ENCODE data around the gene MAPK6. TPM values are rescaled to one million over a fixed set of nuclear protein-coding genes. Genes with fewer than 3 reads are reported as not detected.

Gene MAPK6
- total and polyA plus RNA-seq, 9 of the 15 experiments (the other 6 are each of a cell fraction or from before 2014, with no cell fraction given), result 28.5 to 97.1 (median 74.0) TPM

DNA sequence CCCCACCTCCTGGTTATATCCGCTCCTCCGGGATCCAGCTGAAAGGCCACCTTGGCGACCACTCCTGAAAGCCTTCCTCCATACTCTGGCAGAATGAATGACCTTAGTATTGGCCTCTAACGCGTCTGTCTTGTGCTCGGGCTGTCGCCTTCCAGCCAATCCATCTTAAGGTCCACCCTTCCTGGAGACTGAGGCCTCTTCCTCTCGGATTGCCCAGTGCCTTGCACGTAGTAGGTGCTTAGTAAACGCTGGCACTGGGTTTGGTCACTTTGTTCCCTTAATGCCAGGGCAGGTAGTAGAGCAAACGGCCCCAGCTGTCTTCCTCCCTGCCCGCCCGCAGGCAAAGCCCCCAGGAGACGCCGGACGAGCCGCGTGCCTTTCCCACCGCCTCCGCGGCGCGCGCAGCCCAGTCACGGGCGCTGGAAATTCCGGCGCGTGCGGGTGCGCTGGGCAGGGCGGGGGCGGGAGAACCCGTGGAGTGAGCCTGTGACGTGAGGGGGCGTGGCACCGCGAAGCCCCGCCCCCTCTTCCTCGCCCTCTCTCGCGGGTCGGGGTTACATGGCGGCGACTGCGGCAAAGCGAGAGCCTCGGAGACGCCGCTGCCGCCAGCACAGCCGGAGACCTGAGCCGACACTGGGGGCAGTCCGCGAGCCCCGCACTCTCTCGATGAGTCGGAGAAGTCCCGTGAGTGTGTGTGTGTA, at the start of gene MAPK6 (continued):
- no peak for TF ChIP-seq FOXA3 (CRISPR knock-in tag; conservative IDR thresholded peaks at IDR 0.05 in 1 of 2, IDR thresholded peaks at IDR 0.05 in 1 of 2)
- TF ChIP-seq MBD2 (IDR thresholded peaks at IDR 0.05; ENCODE audit: borderline replicate concordance, low read depth), result peak; percentile 24; the same call in 1 of the 2 replicates
- TF ChIP-seq POLR2AphosphoS2 (IDR thresholded peaks at IDR 0.05; ENCODE audit: low read length), result no peak
- no peak for TF ChIP-seq MYNN (IDR thresholded peaks at IDR 0.05)
- TF ChIP-seq MYNN (CRISPR knock-in tag; IDR thresholded peaks at IDR 0.05), result no peak
- 0 out of 2 replicates have a peak, but pooled peaks have one; percentile 30 for TF ChIP-seq ELF2 (CRISPR knock-in tag; IDR thresholded peaks at IDR 0.05)
- TF ChIP-seq, protein P1, sequence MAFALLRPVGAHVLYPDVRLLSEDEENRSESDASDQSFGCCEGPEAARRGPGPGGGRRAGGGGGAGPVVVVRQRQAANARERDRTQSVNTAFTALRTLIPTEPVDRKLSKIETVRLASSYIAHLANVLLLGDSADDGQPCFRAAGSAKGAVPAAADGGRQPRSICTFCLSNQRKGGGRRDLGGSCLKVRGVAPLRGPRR (CRISPR knock-in tag; IDR thresholded peaks at IDR 0.05), result no peak
- TF ChIP-seq SREBF2 (CRISPR knock-in tag; IDR thresholded peaks at IDR 0.05), result no peak
- no peak for TF ChIP-seq NCOA4 (IDR thresholded peaks at IDR 0.05; ENCODE audit: partially characterized antibody)
- TF ChIP-seq, protein P2, sequence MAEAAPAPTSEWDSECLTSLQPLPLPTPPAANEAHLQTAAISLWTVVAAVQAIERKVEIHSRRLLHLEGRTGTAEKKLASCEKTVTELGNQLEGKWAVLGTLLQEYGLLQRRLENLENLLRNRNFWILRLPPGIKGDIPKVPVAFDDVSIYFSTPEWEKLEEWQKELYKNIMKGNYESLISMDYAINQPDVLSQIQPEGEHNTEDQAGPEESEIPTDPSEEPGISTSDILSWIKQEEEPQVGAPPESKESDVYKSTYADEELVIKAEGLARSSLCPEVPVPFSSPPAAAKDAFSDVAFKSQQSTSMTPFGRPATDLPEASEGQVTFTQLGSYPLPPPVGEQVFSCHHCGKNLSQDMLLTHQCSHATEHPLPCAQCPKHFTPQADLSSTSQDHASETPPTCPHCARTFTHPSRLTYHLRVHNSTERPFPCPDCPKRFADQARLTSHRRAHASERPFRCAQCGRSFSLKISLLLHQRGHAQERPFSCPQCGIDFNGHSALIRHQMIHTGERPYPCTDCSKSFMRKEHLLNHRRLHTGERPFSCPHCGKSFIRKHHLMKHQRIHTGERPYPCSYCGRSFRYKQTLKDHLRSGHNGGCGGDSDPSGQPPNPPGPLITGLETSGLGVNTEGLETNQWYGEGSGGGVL (CRISPR knock-in tag; IDR thresholded peaks at IDR 0.05), result no peak
- TF ChIP-seq KAT7 (CRISPR knock-in tag; IDR thresholded peaks at IDR 0.05; ENCODE audit: borderline replicate concordance), result no peak; the same call in 1 of the 2 replicates
- TF ChIP-seq, protein P3, sequence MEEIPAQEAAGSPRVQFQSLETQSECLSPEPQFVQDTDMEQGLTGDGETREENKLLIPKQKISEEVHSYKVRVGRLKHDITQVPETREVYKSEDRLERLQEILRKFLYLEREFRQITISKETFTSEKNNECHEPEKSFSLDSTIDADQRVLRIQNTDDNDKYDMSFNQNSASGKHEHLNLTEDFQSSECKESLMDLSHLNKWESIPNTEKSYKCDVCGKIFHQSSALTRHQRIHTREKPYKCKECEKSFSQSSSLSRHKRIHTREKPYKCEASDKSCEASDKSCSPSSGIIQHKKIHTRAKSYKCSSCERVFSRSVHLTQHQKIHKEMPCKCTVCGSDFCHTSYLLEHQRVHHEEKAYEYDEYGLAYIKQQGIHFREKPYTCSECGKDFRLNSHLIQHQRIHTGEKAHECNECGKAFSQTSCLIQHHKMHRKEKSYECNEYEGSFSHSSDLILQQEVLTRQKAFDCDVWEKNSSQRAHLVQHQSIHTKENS (CRISPR knock-in tag; IDR thresholded peaks at IDR 0.05), result no peak
- TF ChIP-seq ZNF12 (CRISPR knock-in tag; IDR thresholded peaks at IDR 0.05), result no peak
- peak; percentile 97 for TF ChIP-seq CCNT2 (IDR thresholded peaks at IDR 0.05; ENCODE audit: borderline replicate concordance, extremely low read depth, insufficient read length, low read depth, low read length)
- TF ChIP-seq KAT8 (IDR thresholded peaks at IDR 0.05; ENCODE audit: low read depth), result no peak
- TF ChIP-seq CEBPB (tag; IDR thresholded peaks at IDR 0.05), result no peak
- peak in 1 of 2 experiments; percentile 62; a peak in 1 of 4 replicates for TF ChIP-seq SRF (CRISPR knock-in tag; IDR thresholded peaks at IDR 0.05)
- TF ChIP-seq TSC22D4 (tag; IDR thresholded peaks at IDR 0.05), result no peak
- peak; percentile 86 for TF ChIP-seq SUPT5H (IDR thresholded peaks at IDR 0.05)
- TF ChIP-seq BRCA1 (IDR thresholded peaks at IDR 0.05), result no peak
- no peak for TF ChIP-seq BRCA1 (CRISPR knock-in tag; IDR thresholded peaks at IDR 0.05)
- no peak for TF ChIP-seq ESRRB (CRISPR knock-in tag; IDR thresholded peaks at IDR 0.05; ENCODE audit: borderline replicate concordance)
- TF ChIP-seq, protein P4, sequence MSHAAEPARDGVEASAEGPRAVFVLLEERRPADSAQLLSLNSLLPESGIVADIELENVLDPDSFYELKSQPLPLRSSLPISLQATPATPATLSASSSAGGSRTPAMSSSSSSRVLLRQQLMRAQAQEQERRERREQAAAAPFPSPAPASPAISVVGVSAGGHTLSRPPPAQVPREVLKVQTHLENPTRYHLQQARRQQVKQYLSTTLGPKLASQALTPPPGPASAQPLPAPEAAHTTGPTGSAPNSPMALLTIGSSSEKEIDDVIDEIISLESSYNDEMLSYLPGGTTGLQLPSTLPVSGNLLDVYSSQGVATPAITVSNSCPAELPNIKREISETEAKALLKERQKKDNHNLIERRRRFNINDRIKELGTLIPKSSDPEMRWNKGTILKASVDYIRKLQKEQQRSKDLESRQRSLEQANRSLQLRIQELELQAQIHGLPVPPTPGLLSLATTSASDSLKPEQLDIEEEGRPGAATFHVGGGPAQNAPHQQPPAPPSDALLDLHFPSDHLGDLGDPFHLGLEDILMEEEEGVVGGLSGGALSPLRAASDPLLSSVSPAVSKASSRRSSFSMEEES (CRISPR knock-in tag; IDR thresholded peaks at IDR 0.05), result 0 out of 2 replicates have a peak, but pooled peaks have one; percentile 1

Measured in K562 (cell line).